GM19468 (cell line): ENCODE results near the gene TMEM145.

Source experiments
- ATAC-seq: cut with Tn5 transposase; IDR thresholded peaks from one replicate; pipeline ENCODE4 v1.9.1; 2021; ENCODE audit warnings: mild to moderate bottlenecking, moderate library complexity, moderate number of reproducible peaks; ENCODE audit not compliant: unreplicated experiment; ENCODE audit errors: extremely low read depth

TMEM145 gene

GRCh38 chr19:42309686-42310085 lies 3.4 kb upstream of the TMEM145 start:
- ATAC-seq: no peak

GRCh38 chr19:42311657-42312056 lies 1.5 kb upstream of the TMEM145 start:
- ATAC-seq: no peak

GRCh38 chr19:42312370-42312769 lies 739 bp upstream of the TMEM145 start:
- ATAC-seq: no peak

- no peak for ATAC-seq
Observed at GRCh38 chr19:42313840-42314755, 989 bp downstream of the TMEM145 start.

GRCh38 chr19:42315024-42315423 lies 1.9 kb downstream of the TMEM145 start:
- no peak for ATAC-seq

GRCh38 chr19:42316223-42317211 lies 3.4 kb downstream of the TMEM145 start:
- ATAC-seq: no peak

GRCh38 chr19:42317535-42317934 lies 4.4 kb downstream of the TMEM145 start:
- ATAC-seq: no peak

- no peak for ATAC-seq
Observed at GRCh38 chr19:42322305-42322704, 9.2 kb downstream of the TMEM145 start.

- ATAC-seq: no peak
Observed at GRCh38 chr19:42323473-42323851, 10.4 kb downstream of the TMEM145 start.

- no peak for ATAC-seq
Observed at GRCh38 chr19:42323852-42324654, 10.9 kb downstream of the TMEM145 start.

- no peak for ATAC-seq
Observed at GRCh38 chr19:42324655-42325307, 11.7 kb downstream of the TMEM145 start.

- peak; percentile 79 for ATAC-seq
Observed at GRCh38 chr19:42325308-42325895, 12.3 kb downstream of the TMEM145 start, which contains the start of gene MEGF8. Gene MEGF8, plus strand, starts transcription at chr19:42325635. Its CDS starts 609 bp downstream, at chr19:42326244.

- ATAC-seq: no peak
Observed at GRCh38 chr19:42325896-42326771, 13.0 kb downstream of the TMEM145 start.

GRCh38 chr19:42326969-42327368 lies 13.9 kb downstream of the TMEM145 start:
- no peak for ATAC-seq

GRCh38 chr19:42327381-42327780 lies 14.3 kb downstream of the TMEM145 start:
- ATAC-seq: no peak

- ATAC-seq: no peak
Observed at GRCh38 chr19:42328106-42328505, 15.0 kb downstream of the TMEM145 start.

GRCh38 chr19:42328854-42329253 lies 15.7 kb downstream of the TMEM145 start:
- ATAC-seq: no peak

GRCh38 chr19:42330241-42330711 lies 17.2 kb downstream of the TMEM145 start:
- no peak for ATAC-seq
